WTC11 (cell line): Measurements from ENCODE around the gene UBR4.

Experiments used
- ATF6 ChIP-seq: sonication (generic); formaldehyde crosslinking; IDR thresholded peaks from 2 replicates; pipeline ENCODE4 v1.8.1; 2023; ENCODE audit warnings: mild to moderate bottlenecking, missing genetic modification reagents
- CTCF ChIP-seq: fragments of 200-600 bp; IDR thresholded peaks from 2 replicates; pipeline ENCODE4 v1.8.0; 2022; ENCODE audit warnings: antibody characterized with exemption
- ESRRA ChIP-seq: sonication (generic); formaldehyde crosslinking; IDR thresholded peaks from 2 replicates; pipeline ENCODE4 v1.8.1; 2022; ENCODE audit warnings: mild to moderate bottlenecking, missing genetic modification reagents, borderline replicate concordance
- GABPB1 ChIP-seq: sonication (generic); formaldehyde crosslinking; IDR thresholded peaks from 2 replicates; pipeline ENCODE4 v1.8.1; 2023; ENCODE audit warnings: mild to moderate bottlenecking, missing genetic modification reagents
- MXD4 ChIP-seq: fragments of 250-450 bp; sonication (Bioruptor Pico); IDR thresholded peaks from 2 replicates; pipeline ENCODE4 v1.8.0; 2021; ENCODE audit warnings: mild to moderate bottlenecking, moderate library complexity, borderline replicate concordance
- SP1 ChIP-seq: sonication (generic); formaldehyde crosslinking; conservative IDR thresholded peaks from 2 replicates; pipeline ENCODE4 v1.8.1; 2022; ENCODE audit warnings: missing genetic modification reagents
- ZNF219 ChIP-seq: sonication (generic); formaldehyde crosslinking; IDR thresholded peaks from 2 replicates; pipeline ENCODE4 v1.8.0; 2023; ENCODE audit warnings: missing genetic modification reagents, mild to moderate bottlenecking, borderline replicate concordance
- TF ChIP-seq, protein P1 (sequence below): fragments of 250-450 bp; sonication (Bioruptor Pico); IDR thresholded peaks from 2 replicates; pipeline ENCODE4 v2.1.2; 2022; ENCODE audit warnings: mild to moderate bottlenecking, moderate library complexity
- TF ChIP-seq, protein P2 (sequence below): sonication (generic); formaldehyde crosslinking; IDR thresholded peaks from 2 replicates; pipeline ENCODE4 v1.8.1; 2022; ENCODE audit warnings: mild to moderate bottlenecking, moderate library complexity, missing genetic modification reagents
- TF ChIP-seq, protein P3 (sequence below): sonication (generic); formaldehyde crosslinking; IDR thresholded peaks from 2 replicates; pipeline ENCODE4 v1.8.1; 2023; ENCODE audit warnings: mild to moderate bottlenecking, missing genetic modification reagents

DNA sequence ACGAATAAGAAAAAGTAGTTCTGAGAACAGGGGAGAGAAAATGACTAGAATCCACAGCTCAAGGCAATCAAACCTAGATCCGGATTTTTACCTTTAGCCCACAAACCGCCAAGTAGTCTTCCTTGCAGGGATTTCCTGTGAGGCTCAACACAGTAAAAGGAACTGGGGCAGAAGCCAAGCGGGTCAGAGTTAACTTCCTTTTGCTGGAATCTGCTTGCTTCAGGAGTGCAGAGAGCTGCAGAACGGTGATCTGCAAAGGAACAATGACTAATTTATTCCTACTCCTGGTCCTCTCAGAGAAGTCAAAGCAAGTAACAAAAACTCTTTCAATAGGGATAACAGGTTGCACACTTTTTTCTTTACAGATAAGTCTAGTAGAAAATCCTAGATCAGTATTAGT lies 53.4 kb downstream of the UBR4 start:
- TF ChIP-seq CTCF = no peak
- no peak for TF ChIP-seq GABPB1 (CRISPR knock-in tag)
- TF ChIP-seq, protein P1, sequence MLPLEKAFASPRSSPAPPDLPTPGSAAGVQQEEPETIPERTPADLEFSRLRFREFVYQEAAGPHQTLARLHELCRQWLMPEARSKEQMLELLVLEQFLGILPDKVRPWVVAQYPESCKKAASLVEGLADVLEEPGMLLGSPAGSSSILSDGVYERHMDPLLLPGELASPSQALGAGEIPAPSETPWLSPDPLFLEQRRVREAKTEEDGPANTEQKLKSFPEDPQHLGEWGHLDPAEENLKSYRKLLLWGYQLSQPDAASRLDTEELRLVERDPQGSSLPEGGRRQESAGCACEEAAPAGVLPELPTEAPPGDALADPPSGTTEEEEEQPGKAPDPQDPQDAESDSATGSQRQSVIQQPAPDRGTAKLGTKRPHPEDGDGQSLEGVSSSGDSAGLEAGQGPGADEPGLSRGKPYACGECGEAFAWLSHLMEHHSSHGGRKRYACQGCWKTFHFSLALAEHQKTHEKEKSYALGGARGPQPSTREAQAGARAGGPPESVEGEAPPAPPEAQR (CRISPR knock-in tag) = no peak
- TF ChIP-seq SP1 (CRISPR knock-in tag) = no peak
- no peak for TF ChIP-seq ESRRA (CRISPR knock-in tag)
- TF ChIP-seq, protein P2, sequence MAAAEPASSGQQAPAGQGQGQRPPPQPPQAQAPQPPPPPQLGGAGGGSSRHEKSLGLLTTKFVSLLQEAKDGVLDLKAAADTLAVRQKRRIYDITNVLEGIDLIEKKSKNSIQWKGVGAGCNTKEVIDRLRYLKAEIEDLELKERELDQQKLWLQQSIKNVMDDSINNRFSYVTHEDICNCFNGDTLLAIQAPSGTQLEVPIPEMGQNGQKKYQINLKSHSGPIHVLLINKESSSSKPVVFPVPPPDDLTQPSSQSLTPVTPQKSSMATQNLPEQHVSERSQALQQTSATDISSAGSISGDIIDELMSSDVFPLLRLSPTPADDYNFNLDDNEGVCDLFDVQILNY = no peak
- no peak for TF ChIP-seq ATF6 (CRISPR knock-in tag)
- no peak for TF ChIP-seq MXD4
- no peak for TF ChIP-seq ZNF219 (CRISPR knock-in tag)
- TF ChIP-seq, protein P3, sequence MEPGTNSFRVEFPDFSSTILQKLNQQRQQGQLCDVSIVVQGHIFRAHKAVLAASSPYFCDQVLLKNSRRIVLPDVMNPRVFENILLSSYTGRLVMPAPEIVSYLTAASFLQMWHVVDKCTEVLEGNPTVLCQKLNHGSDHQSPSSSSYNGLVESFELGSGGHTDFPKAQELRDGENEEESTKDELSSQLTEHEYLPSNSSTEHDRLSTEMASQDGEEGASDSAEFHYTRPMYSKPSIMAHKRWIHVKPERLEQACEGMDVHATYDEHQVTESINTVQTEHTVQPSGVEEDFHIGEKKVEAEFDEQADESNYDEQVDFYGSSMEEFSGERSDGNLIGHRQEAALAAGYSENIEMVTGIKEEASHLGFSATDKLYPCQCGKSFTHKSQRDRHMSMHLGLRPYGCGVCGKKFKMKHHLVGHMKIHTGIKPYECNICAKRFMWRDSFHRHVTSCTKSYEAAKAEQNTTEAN (CRISPR knock-in tag) = no peak
